Measurements from ENCODE around the gene NASP. TPM values are rescaled to one million over a fixed set of nuclear protein-coding genes. Genes with fewer than 3 reads are reported as not detected.

The NASP gene
- total RNA-seq, 1 experiment from 2014 or later, result 535 TPM

GRCh38 chr1:45607404-45608074 lies 23.7 kb downstream of the NASP start (continued):
- TF ChIP-seq SP1 (CRISPR knock-in tag; conservative IDR thresholded peaks at IDR 0.05) (no peak), IRF2 (CRISPR knock-in tag; IDR thresholded peaks at IDR 0.05; ENCODE audit: borderline replicate concordance, low read depth) (no peak), ZNF263 (CRISPR knock-in tag; IDR thresholded peaks at IDR 0.05; ENCODE audit: low read depth) (no peak)

DNA sequence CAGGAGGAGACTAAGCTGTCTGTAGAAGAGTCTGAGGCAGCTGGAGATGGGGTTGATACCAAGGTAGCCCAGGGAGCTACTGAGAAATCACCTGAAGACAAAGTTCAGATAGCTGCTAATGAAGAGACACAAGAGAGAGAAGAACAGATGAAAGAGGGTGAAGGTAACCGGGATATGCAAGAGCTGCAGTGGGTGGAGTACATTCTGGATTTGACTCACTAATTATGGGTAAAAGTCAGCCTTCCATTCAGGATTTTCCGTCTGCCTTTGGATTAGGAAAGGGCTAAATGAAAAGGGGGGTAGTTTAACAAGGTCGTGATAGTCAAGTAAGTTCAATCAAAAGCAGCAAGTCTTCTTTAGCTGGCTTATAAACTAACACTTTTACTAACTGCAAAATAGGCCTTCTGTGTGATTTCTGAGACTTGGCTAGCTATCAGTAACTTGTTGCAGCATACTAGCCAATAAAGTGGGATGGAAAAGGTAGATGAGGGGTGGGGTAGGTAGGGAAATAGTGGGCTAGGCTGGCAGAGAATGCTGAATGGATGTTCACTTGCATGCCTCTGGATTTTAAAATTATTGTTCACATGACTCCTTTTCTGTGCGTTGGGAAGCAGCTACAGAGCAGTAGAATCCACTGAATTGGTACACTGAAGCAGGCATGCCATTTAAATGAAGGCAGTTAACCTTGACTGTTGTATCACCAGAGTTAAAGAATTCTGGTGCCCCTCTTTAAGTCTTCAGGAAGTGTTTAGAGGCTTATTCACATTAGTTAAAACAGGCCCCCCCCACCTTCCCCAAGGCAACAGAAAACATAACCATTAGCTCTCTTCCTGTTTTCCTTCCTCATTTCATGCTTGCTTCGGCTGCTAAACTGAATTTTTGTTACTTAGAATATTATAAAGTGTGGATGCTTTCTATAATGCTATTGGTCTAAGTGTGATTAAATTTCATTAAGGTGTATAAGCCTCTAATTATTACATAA lies 24.6 kb downstream of the NASP start:
- no peak for ATAC-seq
- Mint-ChIP-seq H3K4me3 (no peak overlapping the region), H3K27ac (peak overlapping the region; percentile 57), H3K36me3 (peaks cover 81% of the 10 kb centered on the region), H3K27me3 (ENCODE audit: low read depth) (no peaks in the 10 kb centered on the region), H3K9me3 (no peaks in the 10 kb centered on the region), H3K4me1 (peaks cover 9% of the 10 kb centered on the region)
- POLR2A ChIA-PET, result no interaction called here
- no peak for DNase-seq (ENCODE audit: low spot score)
- CTCF ChIA-PET, result interaction anchor here (0.6 kb wide), 1 partner anchor 274 kb away, joined by 3 read pairs; no protein-coding TSS in a partner anchor
- TF ChIP-seq MAX (CRISPR knock-in tag; IDR thresholded peaks at IDR 0.05) (no peak), ATF6 (CRISPR knock-in tag; IDR thresholded peaks at IDR 0.05) (no peak), HMGA2 (CRISPR knock-in tag; IDR thresholded peaks at IDR 0.05) (no peak), CREM (CRISPR knock-in tag; IDR thresholded peaks at IDR 0.05) (no peak)
- TF ChIP-seq, protein P1, sequence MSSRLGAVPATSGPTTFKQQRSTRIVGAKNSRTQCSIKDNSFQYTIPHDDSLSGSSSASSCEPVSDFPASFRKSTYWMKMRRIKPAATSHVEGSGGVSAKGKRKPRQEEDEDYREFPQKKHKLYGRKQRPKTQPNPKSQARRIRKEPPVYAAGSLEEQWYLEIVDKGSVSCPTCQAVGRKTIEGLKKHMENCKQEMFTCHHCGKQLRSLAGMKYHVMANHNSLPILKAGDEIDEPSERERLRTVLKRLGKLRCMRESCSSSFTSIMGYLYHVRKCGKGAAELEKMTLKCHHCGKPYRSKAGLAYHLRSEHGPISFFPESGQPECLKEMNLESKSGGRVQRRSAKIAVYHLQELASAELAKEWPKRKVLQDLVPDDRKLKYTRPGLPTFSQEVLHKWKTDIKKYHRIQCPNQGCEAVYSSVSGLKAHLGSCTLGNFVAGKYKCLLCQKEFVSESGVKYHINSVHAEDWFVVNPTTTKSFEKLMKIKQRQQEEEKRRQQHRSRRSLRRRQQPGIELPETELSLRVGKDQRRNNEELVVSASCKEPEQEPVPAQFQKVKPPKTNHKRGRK (CRISPR knock-in tag; IDR thresholded peaks at IDR 0.05; ENCODE audit: borderline replicate concordance), result no peak
- TF ChIP-seq, protein P2, sequence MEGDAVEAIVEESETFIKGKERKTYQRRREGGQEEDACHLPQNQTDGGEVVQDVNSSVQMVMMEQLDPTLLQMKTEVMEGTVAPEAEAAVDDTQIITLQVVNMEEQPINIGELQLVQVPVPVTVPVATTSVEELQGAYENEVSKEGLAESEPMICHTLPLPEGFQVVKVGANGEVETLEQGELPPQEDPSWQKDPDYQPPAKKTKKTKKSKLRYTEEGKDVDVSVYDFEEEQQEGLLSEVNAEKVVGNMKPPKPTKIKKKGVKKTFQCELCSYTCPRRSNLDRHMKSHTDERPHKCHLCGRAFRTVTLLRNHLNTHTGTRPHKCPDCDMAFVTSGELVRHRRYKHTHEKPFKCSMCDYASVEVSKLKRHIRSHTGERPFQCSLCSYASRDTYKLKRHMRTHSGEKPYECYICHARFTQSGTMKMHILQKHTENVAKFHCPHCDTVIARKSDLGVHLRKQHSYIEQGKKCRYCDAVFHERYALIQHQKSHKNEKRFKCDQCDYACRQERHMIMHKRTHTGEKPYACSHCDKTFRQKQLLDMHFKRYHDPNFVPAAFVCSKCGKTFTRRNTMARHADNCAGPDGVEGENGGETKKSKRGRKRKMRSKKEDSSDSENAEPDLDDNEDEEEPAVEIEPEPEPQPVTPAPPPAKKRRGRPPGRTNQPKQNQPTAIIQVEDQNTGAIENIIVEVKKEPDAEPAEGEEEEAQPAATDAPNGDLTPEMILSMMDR (IDR thresholded peaks at IDR 0.05), result no peak
- TF ChIP-seq, protein P3, sequence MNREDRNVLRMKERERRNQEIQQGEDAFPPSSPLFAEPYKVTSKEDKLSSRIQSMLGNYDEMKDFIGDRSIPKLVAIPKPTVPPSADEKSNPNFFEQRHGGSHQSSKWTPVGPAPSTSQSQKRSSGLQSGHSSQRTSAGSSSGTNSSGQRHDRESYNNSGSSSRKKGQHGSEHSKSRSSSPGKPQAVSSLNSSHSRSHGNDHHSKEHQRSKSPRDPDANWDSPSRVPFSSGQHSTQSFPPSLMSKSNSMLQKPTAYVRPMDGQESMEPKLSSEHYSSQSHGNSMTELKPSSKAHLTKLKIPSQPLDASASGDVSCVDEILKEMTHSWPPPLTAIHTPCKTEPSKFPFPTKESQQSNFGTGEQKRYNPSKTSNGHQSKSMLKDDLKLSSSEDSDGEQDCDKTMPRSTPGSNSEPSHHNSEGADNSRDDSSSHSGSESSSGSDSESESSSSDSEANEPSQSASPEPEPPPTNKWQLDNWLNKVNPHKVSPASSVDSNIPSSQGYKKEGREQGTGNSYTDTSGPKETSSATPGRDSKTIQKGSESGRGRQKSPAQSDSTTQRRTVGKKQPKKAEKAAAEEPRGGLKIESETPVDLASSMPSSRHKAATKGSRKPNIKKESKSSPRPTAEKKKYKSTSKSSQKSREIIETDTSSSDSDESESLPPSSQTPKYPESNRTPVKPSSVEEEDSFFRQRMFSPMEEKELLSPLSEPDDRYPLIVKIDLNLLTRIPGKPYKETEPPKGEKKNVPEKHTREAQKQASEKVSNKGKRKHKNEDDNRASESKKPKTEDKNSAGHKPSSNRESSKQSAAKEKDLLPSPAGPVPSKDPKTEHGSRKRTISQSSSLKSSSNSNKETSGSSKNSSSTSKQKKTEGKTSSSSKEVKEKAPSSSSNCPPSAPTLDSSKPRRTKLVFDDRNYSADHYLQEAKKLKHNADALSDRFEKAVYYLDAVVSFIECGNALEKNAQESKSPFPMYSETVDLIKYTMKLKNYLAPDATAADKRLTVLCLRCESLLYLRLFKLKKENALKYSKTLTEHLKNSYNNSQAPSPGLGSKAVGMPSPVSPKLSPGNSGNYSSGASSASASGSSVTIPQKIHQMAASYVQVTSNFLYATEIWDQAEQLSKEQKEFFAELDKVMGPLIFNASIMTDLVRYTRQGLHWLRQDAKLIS (CRISPR knock-in tag; IDR thresholded peaks at IDR 0.05; ENCODE audit: borderline replicate concordance), result no peak

All from WTC11 (cell line).